IMR-90 (cell line): ENCODE measurements around the gene NET1. TPM values are rescaled to one million over a fixed set of nuclear protein-coding genes. Genes with fewer than 3 reads are reported as not detected.
A peak's percentile ranks its signal among the peaks of the same experiment; 100 is the strongest.

ENCODE experiments used
- ATAC-seq: fragments of 200-7000 bp; cut with Tn5 transposase; 2 replicates; pipeline ENCODE4 v1.9.1; 2020; ENCODE audit warnings: low read depth, mild to moderate bottlenecking, moderate library complexity
- BruUV-seq: library from RNA; stranded (reverse); fragments of 400-500 nt; replicated peaks from 2 replicates; lab custom pipeline; 2021; lab: Mats Ljungman, UMichigan
- CTCF ChIA-PET: fragments of 300-600 bp; formaldehyde crosslinking; extraction: SDS; loops from one replicate; lab custom pipeline; 2021; ENCODE audit warnings: antibody characterized with exemption; lab: Yijun Ruan, JAX
- POLR2A ChIA-PET: fragments of 300-600 bp; sonication (Branson Sonifier 250); formaldehyde crosslinking; loops from one replicate; lab custom pipeline; 2022; ENCODE audit warnings: antibody characterized with exemption; ENCODE audit not compliant: unreplicated experiment; lab: Charles Lee
- DNase-seq: peaks from one replicate; pipeline ENCODE4 v3.0.0; 2013
- H2AFZ ChIP-seq: replicated peaks from 2 replicates; pipeline ENCODE3; 2013; ENCODE audit warnings: low read length, mild to moderate bottlenecking; ENCODE audit not compliant: poor library complexity
- H2AK5ac ChIP-seq: 2 replicates; pipeline ENCODE4 v1.6.1; 2013; ENCODE audit warnings: low read depth, low read length, inconsistent platforms
- H2AK9ac ChIP-seq: replicated peaks from 2 replicates; pipeline ENCODE3; 2013; ENCODE audit warnings: mild to moderate bottlenecking, low read depth, low read length, moderate library complexity; ENCODE audit not compliant: poor library complexity
- H2BK120ac ChIP-seq: 2 replicates; pipeline ENCODE4 v1.6.1; 2013; ENCODE audit warnings: low read depth, low read length, inconsistent platforms
- H2BK15ac ChIP-seq: 3 replicates; pipeline ENCODE4 v1.6.1; 2013; ENCODE audit warnings: low read depth, low read length, inconsistent platforms
- H2BK20ac ChIP-seq: 2 replicates; pipeline ENCODE4 v1.6.1; 2013; ENCODE audit warnings: low read depth, mild to moderate bottlenecking, inconsistent platforms, low read length, moderate library complexity
- H2BK5ac ChIP-seq: 2 replicates; pipeline ENCODE4 v1.6.1; 2013; ENCODE audit warnings: mild to moderate bottlenecking, low read depth, low read length, inconsistent platforms; ENCODE audit not compliant: poor library complexity, severe bottlenecking
- H3K14ac ChIP-seq: replicated peaks from 2 replicates; pipeline ENCODE4 v1.6.1; 2013; ENCODE audit warnings: low read depth, low read length, inconsistent platforms
- H3K18ac ChIP-seq: 2 replicates; pipeline ENCODE4 v1.6.1; 2013; ENCODE audit warnings: low read depth, low read length, control low read depth
- H3K23ac ChIP-seq: 2 replicates; pipeline ENCODE4 v1.6.1; 2013; ENCODE audit warnings: low read depth, low read length, inconsistent platforms
- H3K27ac ChIP-seq: 2 replicates; pipeline ENCODE4 v1.5.1; 2013; ENCODE audit warnings: mild to moderate bottlenecking, control low read depth, low read length; ENCODE audit not compliant: insufficient read depth
- H3K27me3 ChIP-seq: 2 replicates; pipeline ENCODE4 v1.6.1; 2013; ENCODE audit warnings: low read length; ENCODE audit not compliant: control insufficient read depth, insufficient read depth
- H3K36me3 ChIP-seq: 2 replicates; pipeline ENCODE4 v1.6.1; 2013; ENCODE audit warnings: low read length, mixed read lengths; ENCODE audit not compliant: control insufficient read depth, insufficient read depth
- H3K4ac ChIP-seq: 2 replicates; pipeline ENCODE4 v1.6.1; 2013; ENCODE audit warnings: low read depth, low read length, inconsistent platforms
- H3K4me1 ChIP-seq: 2 replicates; pipeline ENCODE4 v1.6.1; 2013; ENCODE audit warnings: low read length, mixed read lengths; ENCODE audit not compliant: control insufficient read depth, insufficient read depth
- H3K4me2 ChIP-seq: 2 replicates; pipeline ENCODE4 v1.6.1; 2013; ENCODE audit warnings: low read depth, mild to moderate bottlenecking, control low read depth, low read length, moderate library complexity
- H3K4me3 ChIP-seq: 2 replicates; pipeline ENCODE4 v1.5.1; 2013; ENCODE audit warnings: low read depth, mild to moderate bottlenecking, control low read depth, low read length, moderate library complexity; ENCODE audit not compliant: insufficient read depth
- H3K56ac ChIP-seq: 2 replicates; pipeline ENCODE4 v1.6.1; 2013; ENCODE audit warnings: low read length, inconsistent platforms; ENCODE audit not compliant: insufficient read depth; ENCODE audit errors: extremely low read depth
- H3K79me1 ChIP-seq, 2 experiments: 2 replicates each; pipeline ENCODE4 v1.6.1; 2013; ENCODE audit warnings: low read length in 2 of 2, inconsistent platforms in 1 of 2, low read depth in 1 of 2
- H3K9ac ChIP-seq: 2 replicates; pipeline ENCODE4 v1.6.1; 2013; ENCODE audit warnings: low read depth, low read length, control low read depth
- H3K9me1 ChIP-seq: 2 replicates; pipeline ENCODE4 v1.6.1; 2013; ENCODE audit warnings: low read length, inconsistent platforms; ENCODE audit not compliant: insufficient read depth
- H3K9me3 ChIP-seq: 2 replicates; pipeline ENCODE4 v1.6.1; 2013; ENCODE audit warnings: low read length; ENCODE audit not compliant: control insufficient read depth, insufficient read depth
- H4K20me1 ChIP-seq: 2 replicates; pipeline ENCODE4 v1.6.1; 2013; ENCODE audit warnings: low read length, inconsistent platforms; ENCODE audit not compliant: insufficient read depth
- H4K5ac ChIP-seq: 2 replicates; pipeline ENCODE4 v1.6.1; 2013; ENCODE audit warnings: mild to moderate bottlenecking, low read depth, low read length, control low read depth
- H4K8ac ChIP-seq, 2 experiments: 2 replicates each; pipeline ENCODE4 v1.6.1; 2013; ENCODE audit warnings: low read depth in 2 of 2, low read length in 2 of 2, control low read depth in 1 of 2, inconsistent platforms in 1 of 2
- H4K91ac ChIP-seq: 2 replicates; pipeline ENCODE4 v1.6.1; 2013; ENCODE audit warnings: low read depth, low read length, inconsistent platforms; ENCODE audit not compliant: insufficient read depth
- BHLHE40 ChIP-seq: fragments of 150-350 bp; IDR thresholded peaks from 2 replicates; pipeline ENCODE4 v1.6.1; 2016; ENCODE audit warnings: mild to moderate bottlenecking, low read depth, low read length
- CEBPB ChIP-seq: IDR thresholded peaks from 2 replicates; pipeline ENCODE4 v1.6.1; 2012; ENCODE audit warnings: low read depth, low read length, improper control_type of control experiment
- CHD1 ChIP-seq: IDR thresholded peaks from 2 replicates; pipeline ENCODE4 v1.6.1; 2012; ENCODE audit warnings: low read depth, low read length, improper control_type of control experiment
- FOS ChIP-seq: fragments of 150-350 bp; IDR thresholded peaks from 2 replicates; pipeline ENCODE4 v1.6.1; 2016; ENCODE audit warnings: low read depth, low read length
- MAFK ChIP-seq: IDR thresholded peaks from 2 replicates; pipeline ENCODE4 v1.6.1; 2012; ENCODE audit warnings: low read depth, low read length, improper control_type of control experiment
- MAZ ChIP-seq: IDR thresholded peaks from 2 replicates; pipeline ENCODE4 v1.6.1; 2012; ENCODE audit warnings: low read depth, mild to moderate bottlenecking, low read length, improper control_type of control experiment, moderate library complexity, borderline replicate concordance
- MXI1 ChIP-seq: IDR thresholded peaks from 2 replicates; pipeline ENCODE4 v1.6.1; 2012; ENCODE audit warnings: low read depth, mild to moderate bottlenecking, low read length, moderate library complexity, borderline replicate concordance
- NFE2L2 ChIP-seq: fragments of 150-350 bp; IDR thresholded peaks from 2 replicates; pipeline ENCODE4 v1.6.1; 2016; ENCODE audit warnings: low read depth, mild to moderate bottlenecking, low read length
- POLR2A ChIP-seq: IDR thresholded peaks from 2 replicates; pipeline ENCODE4 v1.6.1; 2012; ENCODE audit warnings: mild to moderate bottlenecking, low read depth, low read length
- RAD21 ChIP-seq: IDR thresholded peaks from 2 replicates; pipeline ENCODE4 v1.6.1; 2012; ENCODE audit warnings: low read length, improper control_type of control experiment
- RCOR1 ChIP-seq: IDR thresholded peaks from 2 replicates; pipeline ENCODE4 v1.6.1; 2012; ENCODE audit warnings: mild to moderate bottlenecking, low read length, improper control_type of control experiment; ENCODE audit not compliant: insufficient replicate concordance
- RFX5 ChIP-seq: IDR thresholded peaks from 2 replicates; pipeline ENCODE4 v1.8.0; 2012; ENCODE audit warnings: low read depth, mild to moderate bottlenecking, low read length, moderate library complexity
- SMC3 ChIP-seq: fragments of 150-350 bp; IDR thresholded peaks from 2 replicates; pipeline ENCODE4 v1.6.1; 2016; ENCODE audit warnings: low read depth, mild to moderate bottlenecking, antibody characterized with exemption, low read length, moderate library complexity
- WGBS, 2 experiments: methylation state at CpG; one replicate each; pipeline versions ENCODE4 v1.1.5 to v1.1.7; 2013; ENCODE audit warnings: missing lambda C conversion rate in 2 of 2; ENCODE audit not compliant: insufficient read length in 1 of 2; ENCODE audit errors: extremely low coverage in 2 of 2; 5-methylcytosine and 5-hydroxymethylcytosine counted together
- dilution Hi-C: fragments of 300-500 bp; cut with HindIII; formaldehyde crosslinking; loops from one replicate; pipeline ENCODE4 v1.14.3; 2018; ENCODE audit warnings: low sequenced_read_pairs; ENCODE audit not compliant: unreplicated experiment
- in situ Hi-C: fragments of 300-500 bp; cut with MboI; formaldehyde crosslinking; loops from 3 replicates; pipeline ENCODE4 v1.14.3; 2019; ENCODE audit warnings: low sequenced_read_pairs, inconsistent platforms, mixed read lengths
- intact Hi-C: fragments of 100-400 bp; cut with micrococcal nuclease; formaldehyde crosslinking; loops from 2 replicates; pipeline ENCODE4 v1.10.0; 2022
- polyA plus RNA-seq, 3 experiments: library from polyadenylated mRNA; depleted of rRNA; stranded (reverse); fragments of >200 nt; gene quantifications; 2 replicates each; pipeline ENCODE4 v1.2.3, GENCODE V29; 2012; ENCODE audit warnings: low replicate concordance in 1 of 3
- total RNA-seq: library from RNA; depleted of rRNA; stranded (reverse); fragments of >200 nt; gene quantifications from 2 replicates; pipeline ENCODE4 v1.2.3, GENCODE V29; 2012
- TF ChIP-seq, protein P1 (sequence below): fragments of 150-350 bp; IDR thresholded peaks from 2 replicates; pipeline ENCODE4 v1.6.1; 2016; ENCODE audit warnings: low read depth, mild to moderate bottlenecking, low read length, moderate library complexity, borderline replicate concordance
- TF ChIP-seq, protein P2 (sequence below): fragments of 150-350 bp; IDR thresholded peaks from 2 replicates; pipeline ENCODE4 v1.6.1; 2017; ENCODE audit warnings: mild to moderate bottlenecking, antibody characterized with exemption, low read length, low read depth
- TF ChIP-seq, protein P3 (sequence below): conservative IDR thresholded peaks from 2 replicates; pipeline ENCODE4 v1.5.1; 2012; ENCODE audit warnings: mild to moderate bottlenecking, low read depth, low read length, improper control_type of control experiment

NET1 gene
- total and polyA plus RNA-seq, 2 of the 4 experiments (the other 2 are of a cell fraction), result 20.0 to 54.7 TPM

DNA sequence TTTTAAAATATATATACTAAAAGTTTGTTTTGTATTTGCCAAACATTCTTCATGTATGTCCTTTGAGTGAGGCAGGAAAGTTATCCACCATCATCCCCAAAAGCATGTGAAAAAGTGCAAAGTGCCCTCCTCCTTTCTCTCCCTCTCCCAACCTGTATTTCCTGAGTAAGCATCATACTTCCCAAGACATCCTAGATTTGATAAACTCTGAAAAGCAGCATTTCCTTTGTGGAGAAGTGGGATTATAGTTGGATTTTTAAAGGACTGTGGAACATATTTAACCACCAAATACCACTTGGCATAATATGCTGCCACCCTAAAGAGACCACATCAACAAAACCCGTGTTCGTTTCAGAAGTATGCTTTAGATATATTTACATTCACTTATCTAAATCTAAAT, 36.9 kb downstream of the NET1 start:
- H3K79me1 ChIP-seq, result peaks cover 7 to 42% of the 10 kb centered on the region in 2 experiments
- no peak overlapping the region for H2AK9ac ChIP-seq
- intact Hi-C loops, result loop anchor here (5.0 kb wide), 1 partner anchor 238 kb away; no protein-coding TSS in a partner anchor
- TF ChIP-seq MAFK (no peak), RAD21 (no peak), RFX5 (no peak), SMC3 (no peak), RCOR1 (no peak), BHLHE40 (no peak), MAZ (no peak), FOS (no peak), NFE2L2 (no peak), CEBPB (no peak), CHD1 (no peak), POLR2A (no peak), MXI1 (no peak)
- TF ChIP-seq, protein P1, sequence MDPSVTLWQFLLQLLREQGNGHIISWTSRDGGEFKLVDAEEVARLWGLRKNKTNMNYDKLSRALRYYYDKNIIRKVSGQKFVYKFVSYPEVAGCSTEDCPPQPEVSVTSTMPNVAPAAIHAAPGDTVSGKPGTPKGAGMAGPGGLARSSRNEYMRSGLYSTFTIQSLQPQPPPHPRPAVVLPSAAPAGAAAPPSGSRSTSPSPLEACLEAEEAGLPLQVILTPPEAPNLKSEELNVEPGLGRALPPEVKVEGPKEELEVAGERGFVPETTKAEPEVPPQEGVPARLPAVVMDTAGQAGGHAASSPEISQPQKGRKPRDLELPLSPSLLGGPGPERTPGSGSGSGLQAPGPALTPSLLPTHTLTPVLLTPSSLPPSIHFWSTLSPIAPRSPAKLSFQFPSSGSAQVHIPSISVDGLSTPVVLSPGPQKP, result no peak
- TF ChIP-seq, protein P2, sequence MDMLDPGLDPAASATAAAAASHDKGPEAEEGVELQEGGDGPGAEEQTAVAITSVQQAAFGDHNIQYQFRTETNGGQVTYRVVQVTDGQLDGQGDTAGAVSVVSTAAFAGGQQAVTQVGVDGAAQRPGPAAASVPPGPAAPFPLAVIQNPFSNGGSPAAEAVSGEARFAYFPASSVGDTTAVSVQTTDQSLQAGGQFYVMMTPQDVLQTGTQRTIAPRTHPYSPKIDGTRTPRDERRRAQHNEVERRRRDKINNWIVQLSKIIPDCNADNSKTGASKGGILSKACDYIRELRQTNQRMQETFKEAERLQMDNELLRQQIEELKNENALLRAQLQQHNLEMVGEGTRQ, result no peak
- TF ChIP-seq, protein P3, sequence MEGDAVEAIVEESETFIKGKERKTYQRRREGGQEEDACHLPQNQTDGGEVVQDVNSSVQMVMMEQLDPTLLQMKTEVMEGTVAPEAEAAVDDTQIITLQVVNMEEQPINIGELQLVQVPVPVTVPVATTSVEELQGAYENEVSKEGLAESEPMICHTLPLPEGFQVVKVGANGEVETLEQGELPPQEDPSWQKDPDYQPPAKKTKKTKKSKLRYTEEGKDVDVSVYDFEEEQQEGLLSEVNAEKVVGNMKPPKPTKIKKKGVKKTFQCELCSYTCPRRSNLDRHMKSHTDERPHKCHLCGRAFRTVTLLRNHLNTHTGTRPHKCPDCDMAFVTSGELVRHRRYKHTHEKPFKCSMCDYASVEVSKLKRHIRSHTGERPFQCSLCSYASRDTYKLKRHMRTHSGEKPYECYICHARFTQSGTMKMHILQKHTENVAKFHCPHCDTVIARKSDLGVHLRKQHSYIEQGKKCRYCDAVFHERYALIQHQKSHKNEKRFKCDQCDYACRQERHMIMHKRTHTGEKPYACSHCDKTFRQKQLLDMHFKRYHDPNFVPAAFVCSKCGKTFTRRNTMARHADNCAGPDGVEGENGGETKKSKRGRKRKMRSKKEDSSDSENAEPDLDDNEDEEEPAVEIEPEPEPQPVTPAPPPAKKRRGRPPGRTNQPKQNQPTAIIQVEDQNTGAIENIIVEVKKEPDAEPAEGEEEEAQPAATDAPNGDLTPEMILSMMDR, result no peak
- peak overlapping the region; percentile 34 for H4K91ac ChIP-seq
- H2AK5ac ChIP-seq, result no peak overlapping the region; the same call in 1 of the 2 replicates
- H3K18ac ChIP-seq, result peak overlapping the region; percentile 33
- dilution Hi-C loops, result no loop called here
- H3K56ac ChIP-seq, result 0 out of 2 replicates have a peak overlapping the region, but pooled peaks have one; percentile 2
- no peak overlapping the region for H2BK15ac ChIP-seq
- no CpG with 5 or more reads among the region's 2 CpGs for WGBS, 2 experiments
- peak overlapping the region; percentile 84 for H3K4me2 ChIP-seq
- peak overlapping the region; percentile 9 for H2BK120ac ChIP-seq
- no peak overlapping the region for H2AFZ ChIP-seq
- in situ Hi-C loops, result no loop called here
- no peaks in the 10 kb centered on the region for H3K9me1 ChIP-seq
- no TSS peak for BruUV-seq
- H3K9me3 ChIP-seq, result no peaks in the 10 kb centered on the region
- H3K36me3 ChIP-seq, result peaks cover 11% of the 10 kb centered on the region
- peak overlapping the region; percentile 39; the same call in 1 of the 2 replicates for H3K27ac ChIP-seq
- CTCF ChIA-PET, result no interaction called here
- H3K9ac ChIP-seq, result peak overlapping the region; percentile 8; the same call in 1 of the 2 replicates
- DNase-seq (no peak), ATAC-seq (no peak)
- peak overlapping the region; percentile 71 for H3K14ac ChIP-seq
- H2BK5ac ChIP-seq, result peak overlapping the region; percentile 79
- peak overlapping the region; percentile 62; the same call in 1 of the 2 replicates for H3K23ac ChIP-seq
- POLR2A ChIA-PET, result interaction anchor here (0.6 kb wide), 1 partner anchor 81 kb away, joined by 6 read pairs; no protein-coding TSS in a partner anchor
- H3K4ac ChIP-seq, result peak overlapping the region; percentile 22
- peak overlapping the region; percentile 57; the same call in 1 of the 2 replicates for H4K5ac ChIP-seq
- no peaks in the 10 kb centered on the region for H3K27me3 ChIP-seq
- peak overlapping the region; percentile 13; the same call in 1 of the 2 replicates for H3K4me3 ChIP-seq
- H2BK20ac ChIP-seq, result peak overlapping the region; percentile 57; the same call in 1 of the 2 replicates
- H4K20me1 ChIP-seq, result no peaks in the 10 kb centered on the region
- peaks cover 5% of the 10 kb centered on the region; the same call in 1 of the 2 replicates for H3K4me1 ChIP-seq
- H4K8ac ChIP-seq, result peak overlapping the region in 1 of 2 experiments; percentile 24; a peak in 2 of 4 replicates
